Inflammatory macrophage (primary cell): ENCODE measurements around the gene LPCAT3.

Experiments
- DNase-seq, 2 donors: peaks; one replicate each; pipeline ENCODE4 v3.0.0-alpha.2; 2020 to 2022

LPCAT3 gene

GRCh38 chr12:6962285-6963015 lies 55.8 kb downstream of the LPCAT3 start:
- no peak for DNase-seq

GRCh38 chr12:6961695-6962284 lies 56.5 kb downstream of the LPCAT3 start:
- DNase-seq: peak; percentile 58 to 66

DNA sequence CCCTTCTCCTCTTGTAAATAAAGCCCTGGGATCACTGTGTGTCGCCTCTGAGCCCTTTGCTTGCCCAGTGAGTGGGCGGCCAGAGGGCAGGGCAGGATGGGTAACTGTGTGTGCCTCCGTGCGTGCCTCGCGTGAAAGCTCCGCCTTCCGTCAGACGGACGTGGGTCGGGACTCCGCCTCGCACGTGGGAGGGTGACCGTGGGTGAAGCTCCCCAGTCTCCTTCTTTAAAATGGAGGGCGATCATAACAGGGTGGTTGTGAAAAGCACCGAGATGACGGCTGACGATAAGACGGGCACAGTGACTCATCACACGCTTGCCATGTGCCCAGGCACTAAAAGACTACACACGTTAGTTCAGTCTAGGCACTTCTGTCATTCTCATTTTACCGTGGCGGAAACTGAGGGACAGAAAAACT lies 57.0 kb downstream of the LPCAT3 start:
- DNase-seq: peak; percentile 96 to 99

GRCh38 chr12:6960593-6961277 lies 57.5 kb downstream of the LPCAT3 start:
- DNase-seq: peak; percentile 47 to 57

- no peak for DNase-seq
Measured at GRCh38 chr12:6959805-6960592, 58.3 kb downstream of the LPCAT3 start.

- DNase-seq: peak; percentile 80 to 88
Measured at GRCh38 chr12:6959058-6959804, 59.0 kb downstream of the LPCAT3 start.

GRCh38 chr12:6958609-6959057 lies 59.6 kb downstream of the LPCAT3 start:
- DNase-seq: peak; percentile 51 to 74

GRCh38 chr12:6957741-6958608 lies 60.3 kb downstream of the LPCAT3 start:
- DNase-seq: no peak

GRCh38 chr12:6957151-6957701 lies 61.0 kb downstream of the LPCAT3 start:
- no peak for DNase-seq

GRCh38 chr12:6956021-6956727 lies 62.1 kb downstream of the LPCAT3 start:
- DNase-seq: peak in 1 of 2 donors; percentile 62

- peak in 1 of 2 donors; percentile 47 for DNase-seq
Measured at GRCh38 chr12:6955108-6956020, 62.9 kb downstream of the LPCAT3 start.

DNA sequence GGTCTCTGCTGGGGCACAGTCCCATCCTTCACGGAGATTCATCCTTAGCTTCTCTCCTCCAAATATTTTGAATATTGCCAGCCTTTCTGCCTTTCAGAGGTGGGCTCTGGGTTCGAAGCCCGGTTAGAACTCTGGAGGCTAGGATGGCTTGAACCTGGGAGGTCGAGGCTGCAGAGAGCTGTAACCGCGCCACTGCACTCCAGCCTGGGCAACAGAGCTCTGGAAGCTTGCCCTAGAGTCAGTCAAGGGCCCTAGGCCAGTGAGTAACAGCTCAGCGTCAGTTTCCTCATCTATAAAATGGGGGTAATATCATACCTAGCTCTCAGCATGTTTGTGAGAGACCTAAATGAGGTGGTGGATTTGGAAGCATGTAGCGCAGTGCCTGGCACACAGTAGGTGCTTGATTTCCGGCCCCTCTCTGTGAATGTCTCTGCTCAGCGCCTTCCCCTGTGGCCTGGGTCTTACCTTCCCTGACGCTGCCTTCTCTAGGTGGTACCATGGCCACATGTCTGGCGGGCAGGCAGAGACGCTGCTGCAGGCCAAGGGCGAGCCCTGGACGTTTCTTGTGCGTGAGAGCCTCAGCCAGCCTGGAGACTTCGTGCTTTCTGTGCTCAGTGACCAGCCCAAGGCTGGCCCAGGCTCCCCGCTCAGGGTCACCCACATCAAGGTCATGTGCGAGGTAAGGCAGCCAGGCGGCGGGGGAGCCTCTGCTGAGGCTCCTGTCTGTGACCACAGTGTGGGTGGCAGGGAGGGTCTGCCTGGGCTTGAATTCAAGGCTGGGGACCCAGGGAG lies 63.8 kb downstream of the LPCAT3 start:
- peak in 1 of 2 donors; percentile 22 for DNase-seq

- peak; percentile 88 to 95 for DNase-seq
Measured at GRCh38 chr12:6953442-6954315, 64.6 kb downstream of the LPCAT3 start.

- DNase-seq: no peak
Measured at GRCh38 chr12:6952863-6953441, 65.3 kb downstream of the LPCAT3 start.

- no peak for DNase-seq
Measured at GRCh38 chr12:6952121-6952862, 66.0 kb downstream of the LPCAT3 start.
